Measurements from ENCODE around the gene ZXDC.
A peak's percentile ranks its signal among the peaks of the same experiment; 100 is the strongest.

Gene ZXDC

GRCh38 chr3:126477061-126477380, 1.3 kb upstream of the ZXDC start:
- no peak for DNase-seq (ENCODE audit: low spot score)

GRCh38 chr3:126476166-126477060, 722 bp upstream of the ZXDC start:
- in situ Hi-C loops (cut with MboI; ENCODE audit: low sequenced_read_pairs, unreplicated experiment): no loop called here
- no peak for DNase-seq (ENCODE audit: low spot score)

More at GRCh38 chr3:126477061-126477380, 1.3 kb upstream of the ZXDC start:
- TF ChIP-seq CTCF (IDR thresholded peaks at IDR 0.05; ENCODE audit: borderline replicate concordance, control extremely low read depth, extremely low read depth, insufficient read depth, missing control alignments): no peak
- in situ Hi-C loops (cut with MboI; ENCODE audit: low sequenced_read_pairs, unreplicated experiment): no loop called here

GRCh38 chr3:126474498-126475412, 936 bp downstream of the ZXDC start:
- TF ChIP-seq CTCF (IDR thresholded peaks at IDR 0.05; ENCODE audit: borderline replicate concordance, control extremely low read depth, extremely low read depth, insufficient read depth, missing control alignments): no peak
- in situ Hi-C loops (cut with MboI; ENCODE audit: low sequenced_read_pairs, unreplicated experiment): no loop called here
- peak; percentile 68 for DNase-seq (ENCODE audit: low spot score)

More at GRCh38 chr3:126476166-126477060, 722 bp upstream of the ZXDC start:
- no peak for TF ChIP-seq CTCF (IDR thresholded peaks at IDR 0.05; ENCODE audit: borderline replicate concordance, control extremely low read depth, extremely low read depth, insufficient read depth, missing control alignments)

- no peak for TF ChIP-seq CTCF (IDR thresholded peaks at IDR 0.05; ENCODE audit: borderline replicate concordance, control extremely low read depth, extremely low read depth, insufficient read depth, missing control alignments)
- no peak for DNase-seq (ENCODE audit: low spot score)
- in situ Hi-C loops (cut with MboI; ENCODE audit: low sequenced_read_pairs, unreplicated experiment): no loop called here
These were observed 2.2 kb downstream of the ZXDC start for GRCh38 chr3:126473292-126474168.

- no peak for TF ChIP-seq CTCF (IDR thresholded peaks at IDR 0.05; ENCODE audit: borderline replicate concordance, control extremely low read depth, extremely low read depth, insufficient read depth, missing control alignments)
- DNase-seq (ENCODE audit: low spot score): no peak
- in situ Hi-C loops (cut with MboI; ENCODE audit: low sequenced_read_pairs, unreplicated experiment): no loop called here
These were observed 3.2 kb downstream of the ZXDC start for GRCh38 chr3:126472277-126473006.
